AG04450 (cell line): Measurements from ENCODE around the gene SAMD4A. TPM values are rescaled to one million over a fixed set of nuclear protein-coding genes. Genes with fewer than 3 reads are reported as not detected.

Source experiments
- CTCF ChIA-PET: fragments of 300-600, 350-600 bp; formaldehyde crosslinking; extraction: SDS; loops from one replicate; lab custom pipeline; 2022; ENCODE audit warnings: antibody characterized with exemption, inconsistent platforms; lab: Charles Lee
- POLR2A ChIA-PET: fragments of 350-600 bp; formaldehyde crosslinking; extraction: SDS; loops from one replicate; lab custom pipeline; 2021; ENCODE audit warnings: antibody characterized with exemption, inconsistent platforms; lab: Yijun Ruan, JAX
- DNase-seq: peaks from one replicate; pipeline ENCODE4 v3.0.0-alpha.2; 2011; ENCODE audit warnings: low read depth, low spot score
- H3K27ac ChIP-seq: one replicate; pipeline ENCODE4 v1.5.1; 2012; ENCODE audit warnings: low read depth, low read length, control low read depth
- H3K27me3 ChIP-seq: one replicate; pipeline ENCODE4 v1.6.0; 2012; ENCODE audit warnings: low read length; ENCODE audit not compliant: control insufficient read depth, insufficient read depth
- H3K4me3 ChIP-seq: 2 replicates; pipeline ENCODE4 v1.5.1; 2011; ENCODE audit warnings: mild to moderate bottlenecking, low read depth, low read length, control low read depth
- H3K9me3 ChIP-seq: 2 replicates; pipeline ENCODE4 v1.5.1; 2012; ENCODE audit warnings: low read length; ENCODE audit not compliant: control insufficient read depth, insufficient read depth
- polyA plus RNA-seq: library from polyadenylated mRNA; depleted of rRNA; stranded (reverse); fragments of >200 nt; gene quantifications from 2 replicates; pipeline ENCODE4 v1.2.3, GENCODE V29; 2011
- TF ChIP-seq, protein P1 (sequence below): IDR thresholded peaks from 2 replicates; pipeline ENCODE4 v1.5.1; 2011; ENCODE audit warnings: low read depth, low read length, control low read depth, inconsistent platforms

SAMD4A gene
- polyA plus RNA-seq, 1 experiment: 12.7 TPM

DNA sequence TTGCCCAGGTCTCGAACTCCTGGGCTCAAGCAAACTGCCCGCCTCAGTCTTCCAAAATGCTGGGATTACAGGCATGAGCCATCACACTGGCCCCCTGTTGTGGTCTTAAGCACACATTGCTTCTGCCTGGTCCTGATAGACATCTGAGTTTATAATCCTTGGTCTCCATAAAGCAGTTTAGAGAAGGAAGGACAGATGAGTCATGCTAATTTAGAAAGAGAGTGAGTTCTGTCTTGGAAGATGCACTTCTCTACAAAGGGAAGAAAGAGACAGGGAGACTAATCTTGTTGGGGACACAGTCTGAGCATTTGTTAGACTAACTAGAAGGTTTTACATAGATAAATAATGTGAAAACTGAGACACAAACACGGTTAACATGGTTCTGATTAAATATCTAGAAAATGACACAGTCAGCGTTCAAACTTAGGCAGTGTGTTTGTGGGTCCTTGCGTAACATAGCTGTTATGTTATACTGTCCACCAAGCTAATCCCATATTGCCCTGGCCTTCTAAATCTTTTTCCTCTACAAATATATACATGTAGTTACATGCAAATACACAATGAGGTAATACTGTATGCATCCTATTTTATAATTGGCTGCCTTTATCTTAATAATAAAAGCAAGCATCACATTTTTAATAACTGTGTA lies 31.0 kb downstream of the SAMD4A start:
- DNase-seq: no peak
- Histone ChIP-seq H3K27ac (no peak overlapping the region), H3K4me3 (no peak overlapping the region), H3K9me3 (no peaks in the 10 kb centered on the region), H3K27me3 (no peaks in the 10 kb centered on the region)
- ChIA-PET POLR2A (interaction anchor here (0.6 kb wide), 1 partner anchor 101 kb away, joined by 4 read pairs; no protein-coding TSS in a partner anchor), CTCF (interaction anchor here (1.0 kb wide), 1 partner anchor 33 kb away, joined by 3 read pairs; no protein-coding TSS in a partner anchor)
- TF ChIP-seq, protein P1, sequence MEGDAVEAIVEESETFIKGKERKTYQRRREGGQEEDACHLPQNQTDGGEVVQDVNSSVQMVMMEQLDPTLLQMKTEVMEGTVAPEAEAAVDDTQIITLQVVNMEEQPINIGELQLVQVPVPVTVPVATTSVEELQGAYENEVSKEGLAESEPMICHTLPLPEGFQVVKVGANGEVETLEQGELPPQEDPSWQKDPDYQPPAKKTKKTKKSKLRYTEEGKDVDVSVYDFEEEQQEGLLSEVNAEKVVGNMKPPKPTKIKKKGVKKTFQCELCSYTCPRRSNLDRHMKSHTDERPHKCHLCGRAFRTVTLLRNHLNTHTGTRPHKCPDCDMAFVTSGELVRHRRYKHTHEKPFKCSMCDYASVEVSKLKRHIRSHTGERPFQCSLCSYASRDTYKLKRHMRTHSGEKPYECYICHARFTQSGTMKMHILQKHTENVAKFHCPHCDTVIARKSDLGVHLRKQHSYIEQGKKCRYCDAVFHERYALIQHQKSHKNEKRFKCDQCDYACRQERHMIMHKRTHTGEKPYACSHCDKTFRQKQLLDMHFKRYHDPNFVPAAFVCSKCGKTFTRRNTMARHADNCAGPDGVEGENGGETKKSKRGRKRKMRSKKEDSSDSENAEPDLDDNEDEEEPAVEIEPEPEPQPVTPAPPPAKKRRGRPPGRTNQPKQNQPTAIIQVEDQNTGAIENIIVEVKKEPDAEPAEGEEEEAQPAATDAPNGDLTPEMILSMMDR: no peak

DNA sequence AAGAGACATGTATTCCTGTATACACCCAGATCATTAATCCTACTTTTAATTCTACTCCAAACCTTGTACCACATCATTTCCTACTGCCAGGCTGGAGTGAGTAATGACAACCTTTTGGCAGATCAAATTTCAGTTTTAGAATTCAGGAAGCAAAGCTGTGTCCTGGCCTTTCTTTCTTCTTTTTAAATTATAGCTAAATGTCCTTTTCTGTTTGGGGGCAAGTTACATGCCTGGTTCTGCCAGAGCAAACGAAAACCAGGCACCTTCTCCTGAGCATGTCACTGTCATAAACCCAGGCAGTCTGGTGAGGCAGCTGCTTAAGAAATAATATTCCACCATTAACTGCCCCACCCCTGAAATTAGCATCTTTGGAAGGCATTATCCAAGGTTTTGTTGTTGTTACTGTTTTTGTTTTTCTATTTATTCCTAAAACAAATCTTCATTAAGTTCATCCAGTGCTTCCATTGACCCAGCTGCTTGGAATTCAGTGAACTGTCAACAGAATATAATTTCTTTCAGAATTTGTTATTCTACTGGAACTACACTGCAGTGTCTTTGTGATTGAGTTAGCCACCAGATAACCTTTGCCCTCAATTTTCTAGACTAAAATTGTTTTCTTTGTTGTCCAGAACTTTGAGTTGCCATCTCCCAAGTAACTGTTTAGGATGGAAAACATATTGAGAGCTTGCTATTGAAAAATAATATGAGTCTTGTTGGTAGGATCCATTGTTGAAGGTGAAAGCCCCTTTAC lies 33.2 kb downstream of the SAMD4A start:
- Histone ChIP-seq H3K27me3 (no peaks in the 10 kb centered on the region), H3K9me3 (no peaks in the 10 kb centered on the region), H3K4me3 (no peak overlapping the region), H3K27ac (peak overlapping the region; percentile 40)
- TF ChIP-seq, protein P1: no peak
- ChIA-PET POLR2A (interaction anchor here (0.6 to 1.8 kb wide), 7 partner anchors 11 to 173 kb away, joined by 4 to 7 read pairs (median 4); partner anchors contain the start of gene SAMD4A), CTCF (interaction anchor here (0.7 to 1.0 kb wide), 2 partner anchors 43 to 91 kb away, joined by 4 to 5 read pairs; no protein-coding TSS in a partner anchor)
- no peak for DNase-seq

DNA sequence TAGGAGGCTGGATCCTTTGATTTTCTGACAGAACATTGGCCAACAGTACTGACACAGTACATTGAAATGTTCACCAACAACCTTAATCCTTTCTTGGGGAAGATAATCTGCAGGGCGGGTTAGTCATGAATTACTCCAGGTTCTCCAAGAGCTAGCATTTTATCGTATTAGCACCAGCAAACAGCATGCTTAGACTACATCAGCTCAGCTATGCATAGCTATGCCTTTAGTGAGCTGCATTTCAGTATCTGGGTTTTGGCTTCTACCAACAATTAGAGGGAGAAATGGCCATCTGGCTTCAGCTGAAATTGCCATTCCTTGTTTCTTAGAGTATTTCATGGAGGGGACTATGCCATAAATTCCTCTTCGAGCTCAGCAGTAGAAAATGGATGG lies 33.8 kb downstream of the SAMD4A start:
- TF ChIP-seq, protein P1: no peak
- no peaks in the 10 kb centered on the region for H3K9me3 ChIP-seq
- H3K27me3 ChIP-seq: no peaks in the 10 kb centered on the region
- CTCF ChIA-PET: interaction anchor here (1.0 kb wide), 1 partner anchor 42 kb away, joined by 4 read pairs; no protein-coding TSS in a partner anchor
- POLR2A ChIA-PET: interaction anchor here (0.6 to 1.8 kb wide), 8 partner anchors 9 to 173 kb away, joined by 3 to 7 read pairs (median 4); partner anchors contain the start of gene SAMD4A
- no peak overlapping the region for H3K4me3 ChIP-seq
- H3K27ac ChIP-seq: no peak overlapping the region
- DNase-seq: peak; percentile 68

DNA sequence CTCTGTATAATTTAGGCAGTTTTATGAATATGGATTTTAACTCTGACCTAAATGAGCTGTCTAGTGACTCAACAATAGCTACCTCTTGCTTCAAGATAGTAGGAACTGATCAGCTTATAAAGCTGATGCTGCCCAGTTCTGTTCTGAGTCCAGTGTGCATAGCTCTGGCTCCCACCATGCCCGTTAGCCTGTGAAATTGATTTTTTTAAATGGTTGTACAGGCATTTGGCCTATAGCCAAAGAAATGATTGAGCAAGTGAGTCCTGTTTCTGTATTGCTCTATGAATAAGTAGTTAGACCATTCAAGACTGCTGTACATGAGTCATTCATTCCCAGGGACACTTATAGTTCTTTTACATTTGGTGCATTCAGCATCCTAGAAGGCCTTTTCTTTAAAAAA lies 36.4 kb downstream of the SAMD4A start:
- DNase-seq: no peak
- POLR2A ChIA-PET: interaction anchor here (1.3 kb wide), 1 partner anchor 49 kb away, joined by 5 read pairs; no protein-coding TSS in a partner anchor
- H3K9me3 ChIP-seq: no peaks in the 10 kb centered on the region
- TF ChIP-seq, protein P1: no peak
- CTCF ChIA-PET: interaction anchor here (0.7 to 0.8 kb wide), 2 partner anchors 37 to 49 kb away, joined by 3 to 7 read pairs; no protein-coding TSS in a partner anchor
- H3K27me3 ChIP-seq: no peaks in the 10 kb centered on the region
- H3K27ac ChIP-seq: no peak overlapping the region
- no peak overlapping the region for H3K4me3 ChIP-seq
